Kidney (tissue), 14 donors: ENCODE data around the gene SYVN1. TPM values are rescaled to one million over a fixed set of nuclear protein-coding genes. Genes with fewer than 3 reads are reported as not detected.
A peak's percentile ranks its signal among the peaks of the same experiment; 100 is the strongest.

Experiments used
- DNase-seq, 5 donors: peaks; one replicate each; pipeline ENCODE4 v3.0.0-alpha.2; 2013 to 2020
- FAIRE-seq: peaks from 2 replicates; lab custom pipeline; 2012; peaks lifted over from hg19 to GRCh38; lab: Jason Lieb, UNC
- H3K27ac ChIP-seq, 2 donors: one replicate each; pipeline ENCODE4 v1.7.0; 2013; ENCODE audit warnings: low read depth in 2 of 2, low read length in 2 of 2, inconsistent platforms in 1 of 2
- H3K27me3 ChIP-seq: one replicate; pipeline ENCODE4 v1.7.1; 2013; ENCODE audit warnings: low read length, inconsistent platforms; ENCODE audit not compliant: control insufficient read depth, insufficient read depth
- H3K36me3 ChIP-seq, 3 donors: one replicate each; pipeline versions ENCODE4 v1.7.0 to v1.7.1; 2013; ENCODE audit warnings: low read length in 3 of 3, control low read depth in 1 of 3, inconsistent platforms in 1 of 3; ENCODE audit not compliant: insufficient read depth in 3 of 3, control insufficient read depth in 2 of 3
- H3K4me1 ChIP-seq, 3 donors: one replicate each; pipeline versions ENCODE4 v1.7.0 to v1.7.1; 2013; ENCODE audit warnings: low read length in 3 of 3, inconsistent platforms in 1 of 3, low read depth in 1 of 3; ENCODE audit not compliant: control insufficient read depth in 2 of 3, insufficient read depth in 2 of 3
- H3K4me3 ChIP-seq, 3 donors: one replicate each; pipeline versions ENCODE4 v1.7.0 to v1.8.1; 2013; ENCODE audit warnings: low read length in 3 of 3, control low read depth in 1 of 3, inconsistent platforms in 1 of 3
- H3K9ac ChIP-seq, 3 donors: one replicate each; pipeline versions ENCODE4 v1.7.0 to v1.7.1; 2013; ENCODE audit warnings: low read length in 3 of 3, control low read depth in 1 of 3, inconsistent platforms in 1 of 3
- H3K9me3 ChIP-seq, 3 donors: one replicate each; pipeline versions ENCODE4 v1.7.0 to v1.7.1; 2013; ENCODE audit warnings: low read length in 3 of 3, control low read depth in 1 of 3, inconsistent platforms in 1 of 3; ENCODE audit not compliant: control insufficient read depth in 2 of 3, insufficient read depth in 1 of 3
- intact Hi-C: fragments of 100-400 bp; cut with DNase I; formaldehyde crosslinking; loops from one replicate; pipeline ENCODE4 v1.11.1; 2022
- polyA plus RNA-seq: library from polyadenylated mRNA; stranded (reverse); fragments of 350-450 nt; fragmentation: Illumina TruSeq; extraction: RNeasy Lipid Tissue Mini Kit (QIAGEN cat#74804); gene quantifications from one replicate; pipeline ENCODE4 v1.2.3, GENCODE V29; 2014; ENCODE audit warnings: low read depth, low replicate concordance; ENCODE audit not compliant: insufficient read depth
- total RNA-seq: library from RNA; stranded (reverse); fragmentation: NEBNext Ultra II Directional; extraction: Animal tissue kit (Norgen Biotek cat#: 25700); gene quantifications from one replicate; pipeline ENCODE4 v1.2.1, GENCODE V29; 2021
- TF ChIP-seq, protein P1 (sequence below): IDR thresholded peaks from 3 replicates; pipeline ENCODE4 v1.5.1; 2012; ENCODE audit warnings: mild to moderate bottlenecking, moderate library complexity, borderline replicate concordance; ENCODE audit not compliant: insufficient read depth; ENCODE audit errors: extremely low read depth
- donor health status: control.
- donor health status: control.
- donor health status: control.
- donor health status: control.
- donor health status: control.
- donor health status: DM: yes; HTN: yes; CAD: no.
- donor health status: Normal renal cell carcinoma (clear cell type).

SYVN1 gene
- total and polyA plus RNA-seq, 2 donors from 2014 or later: 21.2 to 69.8 TPM

DNA sequence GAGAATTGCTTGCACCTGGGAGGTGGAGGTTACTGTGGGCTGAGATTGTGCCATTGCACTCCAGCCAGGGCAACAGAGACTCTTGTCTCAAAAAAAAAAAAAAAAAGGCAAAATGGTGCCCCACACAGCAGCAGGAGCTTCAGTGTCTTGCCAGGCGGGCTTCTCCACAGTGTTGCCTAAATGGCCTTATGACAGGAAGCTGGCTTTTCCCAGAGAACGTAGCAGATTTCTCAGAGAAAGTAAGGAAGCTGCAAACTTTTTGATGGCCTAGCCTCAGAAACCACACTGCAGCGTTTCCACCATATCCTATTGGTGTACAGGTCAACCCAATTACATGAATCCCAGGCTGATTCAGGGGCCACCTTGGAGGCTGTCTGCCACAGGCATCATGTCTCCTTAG, 23.0 kb upstream of the SYVN1 start:
- Histone ChIP-seq H3K27me3 (no peaks in the 10 kb centered on the region), H3K9ac (no peak overlapping the region), H3K4me1 (no peaks in the 10 kb centered on the region), H3K4me3 (no peak overlapping the region), H3K36me3 (no peaks in the 10 kb centered on the region), H3K9me3 (no peaks in the 10 kb centered on the region), H3K27ac (no peak overlapping the region)
- no peak for FAIRE-seq
- TF ChIP-seq, protein P1, sequence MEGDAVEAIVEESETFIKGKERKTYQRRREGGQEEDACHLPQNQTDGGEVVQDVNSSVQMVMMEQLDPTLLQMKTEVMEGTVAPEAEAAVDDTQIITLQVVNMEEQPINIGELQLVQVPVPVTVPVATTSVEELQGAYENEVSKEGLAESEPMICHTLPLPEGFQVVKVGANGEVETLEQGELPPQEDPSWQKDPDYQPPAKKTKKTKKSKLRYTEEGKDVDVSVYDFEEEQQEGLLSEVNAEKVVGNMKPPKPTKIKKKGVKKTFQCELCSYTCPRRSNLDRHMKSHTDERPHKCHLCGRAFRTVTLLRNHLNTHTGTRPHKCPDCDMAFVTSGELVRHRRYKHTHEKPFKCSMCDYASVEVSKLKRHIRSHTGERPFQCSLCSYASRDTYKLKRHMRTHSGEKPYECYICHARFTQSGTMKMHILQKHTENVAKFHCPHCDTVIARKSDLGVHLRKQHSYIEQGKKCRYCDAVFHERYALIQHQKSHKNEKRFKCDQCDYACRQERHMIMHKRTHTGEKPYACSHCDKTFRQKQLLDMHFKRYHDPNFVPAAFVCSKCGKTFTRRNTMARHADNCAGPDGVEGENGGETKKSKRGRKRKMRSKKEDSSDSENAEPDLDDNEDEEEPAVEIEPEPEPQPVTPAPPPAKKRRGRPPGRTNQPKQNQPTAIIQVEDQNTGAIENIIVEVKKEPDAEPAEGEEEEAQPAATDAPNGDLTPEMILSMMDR: no peak
- intact Hi-C loops: no loop called here
- no peak for DNase-seq

DNA sequence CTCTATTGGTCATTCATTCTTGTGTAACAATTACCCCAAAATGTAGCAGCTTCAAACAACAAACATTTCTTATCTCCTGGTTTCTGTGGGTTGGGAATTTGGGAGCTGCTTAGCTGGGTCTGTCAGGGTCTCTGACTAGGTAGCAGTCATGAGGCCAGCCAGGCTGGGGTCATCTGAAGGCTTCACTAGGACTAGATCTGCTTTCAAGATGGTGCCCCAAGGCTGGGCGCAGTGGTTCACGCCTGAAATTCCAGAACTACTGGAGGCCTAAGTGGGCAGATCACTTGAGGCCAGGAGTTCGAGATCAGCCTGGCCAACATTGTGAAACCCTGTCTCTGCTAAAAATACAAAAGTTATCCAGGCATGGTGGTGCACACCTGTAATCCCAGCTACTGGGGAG, 22.6 kb upstream of the SYVN1 start:
- intact Hi-C loops: no loop called here
- H3K27me3 ChIP-seq: no peaks in the 10 kb centered on the region

DNA sequence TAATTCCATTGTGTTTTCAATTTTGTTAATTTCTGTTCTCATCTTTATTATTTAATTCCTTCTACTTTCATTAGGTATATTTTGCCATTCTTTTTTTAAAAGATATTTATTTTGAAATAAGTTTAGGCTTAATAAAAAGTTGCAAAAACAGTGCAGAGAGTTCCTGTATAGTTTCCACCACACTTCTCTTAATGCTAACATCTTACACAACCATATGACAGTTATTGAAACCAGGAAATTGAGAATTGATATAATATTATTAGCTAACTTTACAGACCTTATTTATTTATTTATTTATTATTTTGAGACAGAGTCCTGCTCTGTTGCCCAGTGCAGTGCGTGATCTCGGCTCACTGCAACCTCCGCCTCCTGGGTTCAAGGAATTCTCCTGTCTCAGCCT, 21.9 kb upstream of the SYVN1 start:
- DNase-seq: no peak
- Histone ChIP-seq H3K27ac (no peak overlapping the region), H3K9me3 (no peaks in the 10 kb centered on the region), H3K4me1 (no peaks in the 10 kb centered on the region), H3K36me3 (no peaks in the 10 kb centered on the region), H3K4me3 (no peak overlapping the region), H3K27me3 (no peaks in the 10 kb centered on the region), H3K9ac (no peak overlapping the region)
- intact Hi-C loops: no loop called here
- FAIRE-seq: no peak
- TF ChIP-seq, protein P1: no peak

More for the DNA sequence above, 22.6 kb upstream of the SYVN1 start:
- Histone ChIP-seq H3K9ac (no peak overlapping the region), H3K9me3 (no peaks in the 10 kb centered on the region), H3K36me3 (no peaks in the 10 kb centered on the region), H3K4me1 (no peaks in the 10 kb centered on the region), H3K27ac (no peak overlapping the region), H3K4me3 (no peak overlapping the region)
- FAIRE-seq (no peak), DNase-seq (peak in 1 of 5 donors; percentile 63)
- TF ChIP-seq, protein P1: no peak

DNA sequence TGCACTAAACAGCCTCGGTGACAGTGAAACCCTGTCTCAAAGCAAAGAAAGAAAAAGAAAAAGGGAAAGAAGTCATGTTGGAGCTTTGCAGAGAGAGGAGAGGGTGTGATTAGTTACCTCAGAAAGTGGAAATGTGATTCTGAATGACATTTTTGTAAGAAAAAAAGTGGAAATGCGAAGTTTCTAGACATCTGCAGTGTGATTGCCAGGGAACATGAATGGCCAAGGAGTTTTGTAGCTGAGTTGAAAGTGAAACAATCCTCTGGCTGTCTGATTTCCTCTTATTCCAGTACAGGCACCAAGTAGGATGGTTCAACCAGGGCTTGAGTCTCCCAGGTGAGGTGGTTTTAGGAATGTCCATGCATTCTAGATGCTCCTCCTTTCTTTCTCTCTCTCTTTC, 17.8 kb upstream of the SYVN1 start:
- H3K9ac ChIP-seq: no peak overlapping the region
- DNase-seq (no peak), FAIRE-seq (no peak)
- intact Hi-C loops: no loop called here
- TF ChIP-seq, protein P1: no peak
- no peaks in the 10 kb centered on the region for H3K36me3 ChIP-seq
- no peak overlapping the region for H3K4me3 ChIP-seq
- H3K9me3 ChIP-seq: no peaks in the 10 kb centered on the region
- no peak overlapping the region for H3K27ac ChIP-seq
- peaks cover 0 to 6% (median 5%) of the 10 kb centered on the region in 3 donors for H3K4me1 ChIP-seq
- H3K27me3 ChIP-seq: no peaks in the 10 kb centered on the region
